Measurements from ENCODE around the gene LDAH. TPM values are rescaled to one million over a fixed set of nuclear protein-coding genes. Genes with fewer than 3 reads are reported as not detected.

LDAH gene
- total and polyA plus RNA-seq, 2 experiments from 2014 or later: 12.1 to 37.5 TPM

GRCh38 chr2:20640411-20641122 is 182.3 kb downstream of the LDAH start (continued):
- TF ChIP-seq REST (IDR thresholded peaks at IDR 0.05; ENCODE audit: unreplicated experiment): no peak
- no peak for TF ChIP-seq POLR2AphosphoS5 (IDR thresholded peaks at IDR 0.05; ENCODE audit: low read depth)
- TF ChIP-seq JUNB (IDR thresholded peaks at IDR 0.05; ENCODE audit: unreplicated experiment): no peak

- H3K79me2 ChIP-seq (replicated peaks; ENCODE audit: insufficient read depth): no peaks in the 10 kb centered on the region
These were observed 184.1 kb downstream of the LDAH start for GRCh38 chr2:20638646-20639430.

More at GRCh38 chr2:20638646-20639430, 184.1 kb downstream of the LDAH start:
- Histone ChIP-seq H3K27me3 (ENCODE audit: insufficient read depth) (no peaks in the 10 kb centered on the region), H3K4me2 (no peak overlapping the region), H4K20me1 (replicated peaks; ENCODE audit: insufficient read depth) (no peaks in the 10 kb centered on the region), H3K4me1 (ENCODE audit: insufficient read depth) (peaks cover 6% of the 10 kb centered on the region), H3F3A (replicated peaks; ENCODE audit: low read depth) (no peaks in the 10 kb centered on the region), H2AFZ (no peak overlapping the region), H3K4me3 (no peak overlapping the region), H3K36me3 (ENCODE audit: insufficient read depth) (no peaks in the 10 kb centered on the region), H3K9me2 (ENCODE audit: insufficient read depth) (no peaks in the 10 kb centered on the region), H3K27ac (ENCODE audit: low read depth) (no peak overlapping the region)
- Mint-ChIP-seq H3K27ac (no peak overlapping the region), H3K4me1 (peaks cover 13% of the 10 kb centered on the region), H3K36me3 (ENCODE audit: low read depth) (no peaks in the 10 kb centered on the region; the same call in 2 of the 3 replicates), H3K9me3 (no peaks in the 10 kb centered on the region), H3K4me3 (no peak overlapping the region), H3K27me3 (ENCODE audit: insufficient read depth, low read depth, poor library complexity) (peaks cover 2% of the 10 kb centered on the region)
- no peak for ATAC-seq
- TF ChIP-seq ZNF331 (CRISPR knock-in tag; IDR thresholded peaks at IDR 0.05; ENCODE audit: low read depth) (no peak), CTCF (conservative IDR thresholded peaks at IDR 0.05; ENCODE audit: low read depth in 2 of 2) (no peak), JUNB (IDR thresholded peaks at IDR 0.05; ENCODE audit: unreplicated experiment) (no peak), ZNF462 (CRISPR knock-in tag; IDR thresholded peaks at IDR 0.05) (no peak), NANOG (IDR thresholded peaks at IDR 0.05; ENCODE audit: borderline replicate concordance) (no peak), STAT1 (IDR thresholded peaks at IDR 0.05; ENCODE audit: unreplicated experiment) (no peak)
- no peak for DNase-seq (ENCODE audit: low spot score)

All from GM23338 (cell line).